ENCODE measurements around the gene TMPRSS12.
"Not testable (repeated sequence)": the region's sequence is repeated elsewhere in the genome, so short reads cannot be mapped to it uniquely, and the experiment has no call there.

Gene TMPRSS12

DNA sequence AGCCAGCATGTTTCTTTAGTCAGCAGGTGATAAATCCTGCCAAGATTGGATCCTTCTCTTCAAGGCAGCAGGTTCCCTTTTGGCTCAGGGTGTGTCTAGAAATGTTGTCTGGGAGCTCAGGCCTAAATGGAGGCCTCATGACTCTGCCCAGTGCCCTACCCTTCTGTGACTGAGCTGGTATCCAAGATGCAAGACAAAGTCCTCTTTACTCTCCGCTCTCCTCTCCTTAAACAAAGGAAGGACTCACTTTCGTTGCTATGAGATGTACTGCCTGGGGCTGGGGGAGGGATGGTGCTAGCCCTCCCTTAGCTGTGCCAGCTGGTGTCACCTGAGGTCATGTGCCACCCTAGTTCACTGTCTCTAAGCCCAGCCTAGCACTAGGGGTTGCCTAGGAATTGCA is 13.8 kb upstream of the TMPRSS12 start:
- H3K4me3 ChIP-seq (ENCODE audit: low read length): no peak overlapping the region
- H3K9me3 ChIP-seq (ENCODE audit: control insufficient read depth, low read length): no peaks in the 10 kb centered on the region

DNA sequence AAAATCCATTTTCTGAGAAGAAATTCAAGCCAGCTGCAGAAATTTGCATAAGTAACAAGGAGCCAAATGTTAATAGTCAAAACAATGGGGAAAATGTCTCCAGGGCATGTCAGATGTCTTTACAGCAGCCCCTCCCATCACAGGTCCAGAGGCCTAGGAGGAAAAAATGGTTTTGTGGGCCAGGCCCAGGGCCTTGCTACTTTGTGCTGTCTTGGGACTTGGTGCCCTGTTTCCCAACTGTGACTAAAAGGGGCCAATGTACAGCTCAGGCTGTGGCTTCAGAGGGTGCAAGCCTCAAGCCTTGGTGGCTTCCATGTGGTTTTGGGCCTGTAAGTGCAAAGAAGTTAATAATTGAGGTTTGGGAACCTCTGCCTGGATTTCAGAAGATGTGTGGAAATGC is 8.9 kb upstream of the TMPRSS12 start:
- not testable (repeated sequence) for H3K27me3 ChIP-seq (ENCODE audit: control insufficient read depth, insufficient read depth, low read length); H3K4me3 ChIP-seq (ENCODE audit: low read length); H3K9me3 ChIP-seq (ENCODE audit: control insufficient read depth, low read length); H3K36me3 ChIP-seq (ENCODE audit: control insufficient read depth, insufficient read depth, low read length); H3K9ac ChIP-seq (ENCODE audit: low read length); H3K4me1 ChIP-seq (ENCODE audit: control insufficient read depth, insufficient read depth, low read length)

More for the DNA sequence above, 13.8 kb upstream of the TMPRSS12 start:
- H3K4me1 ChIP-seq (ENCODE audit: control insufficient read depth, insufficient read depth, low read length): no peaks in the 10 kb centered on the region
- no peaks in the 10 kb centered on the region for H3K27me3 ChIP-seq (ENCODE audit: control insufficient read depth, insufficient read depth, low read length)
- H3K36me3 ChIP-seq (ENCODE audit: control insufficient read depth, insufficient read depth, low read length): no peaks in the 10 kb centered on the region
- H3K9ac ChIP-seq (ENCODE audit: low read length): no peak overlapping the region

DNA sequence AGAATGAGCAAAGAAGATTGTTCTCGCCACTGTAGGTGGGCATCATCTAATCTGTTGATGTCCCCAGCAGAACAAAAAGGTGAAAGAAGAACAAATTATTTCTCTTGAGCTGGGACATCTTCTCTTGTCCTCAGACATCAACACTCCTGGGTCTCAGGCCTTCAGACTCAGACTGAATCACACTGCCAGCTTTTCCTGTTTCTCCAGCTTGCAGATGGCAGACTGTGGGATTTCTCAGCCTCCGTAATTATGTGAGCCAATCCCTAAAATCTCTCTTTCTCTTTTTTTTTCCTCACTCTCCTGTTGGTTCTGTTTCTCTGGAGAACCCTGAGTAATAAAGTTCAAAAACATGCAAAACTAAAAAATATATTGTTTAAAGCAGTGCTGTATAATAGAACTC is 3.7 kb upstream of the TMPRSS12 start:
- Histone ChIP-seq H3K9me3 (ENCODE audit: control insufficient read depth, low read length) (no peaks in the 10 kb centered on the region), H3K27me3 (ENCODE audit: control insufficient read depth, insufficient read depth, low read length) (no peaks in the 10 kb centered on the region), H3K4me3 (ENCODE audit: low read length) (no peak overlapping the region), H3K4me1 (ENCODE audit: control insufficient read depth, insufficient read depth, low read length) (no peaks in the 10 kb centered on the region), H3K36me3 (ENCODE audit: control insufficient read depth, insufficient read depth, low read length) (no peaks in the 10 kb centered on the region), H3K9ac (ENCODE audit: low read length) (no peak overlapping the region)

DNA sequence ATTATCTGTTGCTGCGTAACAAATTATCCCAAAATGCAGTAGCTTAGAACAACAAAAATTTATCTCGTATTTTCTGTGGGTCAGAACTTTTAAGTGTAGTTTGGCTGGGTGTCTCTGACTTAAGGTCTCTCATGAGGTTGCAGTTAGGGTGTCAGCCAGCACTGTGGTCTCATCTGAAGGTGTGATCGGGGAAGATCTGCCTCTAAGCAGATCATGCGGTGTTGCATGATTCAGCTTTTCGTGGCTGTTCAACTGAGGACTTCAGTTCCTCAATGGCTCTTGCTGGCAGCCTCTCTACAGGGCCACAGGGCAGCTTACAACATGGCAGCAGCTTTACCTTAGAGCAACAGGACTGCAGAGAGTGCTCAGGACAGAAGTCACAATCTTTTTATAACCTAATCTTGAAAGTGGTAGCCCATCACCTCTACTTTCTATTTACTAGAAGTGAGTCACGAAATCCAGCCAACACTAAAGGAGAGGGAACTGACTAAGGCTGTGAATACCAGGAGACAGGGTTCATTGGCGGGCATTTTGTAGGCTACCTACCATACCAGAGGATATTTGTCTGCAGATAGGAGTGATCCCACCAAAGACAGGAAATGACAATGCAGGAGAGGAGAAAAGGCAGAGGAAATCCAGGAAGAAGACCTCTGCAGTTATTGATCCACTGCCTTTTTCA is 1.8 kb upstream of the TMPRSS12 start:
- H3K36me3 ChIP-seq (ENCODE audit: control insufficient read depth, insufficient read depth, low read length): no peaks in the 10 kb centered on the region
- H3K27me3 ChIP-seq (ENCODE audit: control insufficient read depth, insufficient read depth, low read length): no peaks in the 10 kb centered on the region
- H3K9ac ChIP-seq (ENCODE audit: low read length): no peak overlapping the region
- no peaks in the 10 kb centered on the region for H3K4me1 ChIP-seq (ENCODE audit: control insufficient read depth, insufficient read depth, low read length)
- no peak overlapping the region for H3K4me3 ChIP-seq (ENCODE audit: low read length)
- H3K9me3 ChIP-seq (ENCODE audit: control insufficient read depth, low read length): no peaks in the 10 kb centered on the region

DNA sequence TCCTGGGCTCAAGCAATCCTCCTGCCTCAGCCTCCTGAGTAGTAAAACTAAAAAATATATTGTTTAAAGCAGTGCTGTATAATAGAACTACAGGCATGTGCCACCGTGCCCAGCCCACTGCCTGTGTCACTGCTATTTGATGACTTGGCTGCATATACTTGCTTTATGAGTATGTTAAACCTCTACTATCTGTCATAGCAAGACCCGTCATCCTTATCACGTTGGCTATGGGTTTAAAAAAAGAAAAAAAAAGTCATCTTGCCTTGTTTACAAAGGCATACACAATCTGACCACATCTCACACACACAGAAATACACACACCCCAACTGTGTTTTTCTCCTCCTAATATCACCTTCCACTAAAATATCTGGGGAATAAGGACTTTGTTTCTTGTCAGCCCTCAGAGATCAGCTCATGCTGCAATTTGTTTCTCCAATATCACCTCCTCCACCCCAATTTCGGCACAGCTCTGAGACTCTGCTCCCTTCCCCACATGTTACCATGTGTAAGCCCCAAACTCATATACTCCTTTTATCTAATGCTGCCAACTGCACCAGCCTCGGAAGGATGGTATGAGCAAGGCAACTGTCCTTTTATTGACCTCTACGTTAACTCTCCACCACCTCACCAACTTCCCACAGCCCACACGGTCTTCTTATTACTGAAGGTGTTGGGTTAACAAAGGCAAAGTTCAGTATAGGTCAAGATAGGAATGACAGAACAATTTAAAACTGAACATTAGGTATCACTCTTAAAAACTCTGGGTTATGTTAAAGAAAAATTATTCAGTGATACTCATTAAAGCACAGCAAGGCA is 802 bp upstream of the TMPRSS12 start:
- Histone ChIP-seq H3K4me3 (ENCODE audit: low read length) (no peak overlapping the region), H3K4me1 (ENCODE audit: control insufficient read depth, insufficient read depth, low read length) (no peaks in the 10 kb centered on the region), H3K36me3 (ENCODE audit: control insufficient read depth, insufficient read depth, low read length) (no peaks in the 10 kb centered on the region), H3K9me3 (ENCODE audit: control insufficient read depth, low read length) (no peaks in the 10 kb centered on the region), H3K9ac (ENCODE audit: low read length) (no peak overlapping the region), H3K27me3 (ENCODE audit: control insufficient read depth, insufficient read depth, low read length) (no peaks in the 10 kb centered on the region)

DNA sequence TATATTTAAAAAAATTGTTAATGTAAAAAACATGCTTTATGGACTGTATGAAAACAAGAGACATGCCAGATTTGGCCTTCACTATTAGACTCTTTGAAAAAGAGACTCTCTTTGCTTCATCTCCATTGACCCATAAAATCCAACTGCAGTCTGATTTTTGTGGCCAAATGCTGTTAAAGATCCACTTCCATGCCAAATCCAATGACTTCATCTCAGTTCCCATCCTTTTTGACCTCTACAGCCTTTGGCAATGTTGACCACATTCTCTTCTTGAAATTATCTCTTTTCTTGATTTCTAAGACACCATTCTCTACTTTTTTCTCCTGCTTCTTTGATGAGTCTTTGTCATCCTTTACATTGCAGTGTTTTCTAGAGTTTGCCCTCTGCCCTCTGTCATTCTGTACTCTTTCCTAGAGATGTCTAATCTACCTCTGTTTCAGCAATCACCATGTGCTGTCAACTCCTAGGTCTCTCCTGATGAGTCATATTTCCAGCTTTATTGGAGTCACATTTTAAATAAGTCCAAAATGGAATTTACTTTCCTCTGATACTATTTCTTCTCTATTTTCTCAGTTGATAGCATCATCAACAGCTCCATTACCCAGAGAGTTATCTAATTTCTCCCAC is 2.4 kb downstream of the TMPRSS12 start:
- no peak overlapping the region for H3K9ac ChIP-seq (ENCODE audit: low read length)
- no peaks in the 10 kb centered on the region for H3K27me3 ChIP-seq (ENCODE audit: control insufficient read depth, insufficient read depth, low read length)
- H3K36me3 ChIP-seq (ENCODE audit: control insufficient read depth, insufficient read depth, low read length): no peaks in the 10 kb centered on the region
- H3K4me1 ChIP-seq (ENCODE audit: control insufficient read depth, insufficient read depth, low read length): no peaks in the 10 kb centered on the region
- no peak overlapping the region for H3K4me3 ChIP-seq (ENCODE audit: low read length)
- no peaks in the 10 kb centered on the region for H3K9me3 ChIP-seq (ENCODE audit: control insufficient read depth, low read length)

DNA sequence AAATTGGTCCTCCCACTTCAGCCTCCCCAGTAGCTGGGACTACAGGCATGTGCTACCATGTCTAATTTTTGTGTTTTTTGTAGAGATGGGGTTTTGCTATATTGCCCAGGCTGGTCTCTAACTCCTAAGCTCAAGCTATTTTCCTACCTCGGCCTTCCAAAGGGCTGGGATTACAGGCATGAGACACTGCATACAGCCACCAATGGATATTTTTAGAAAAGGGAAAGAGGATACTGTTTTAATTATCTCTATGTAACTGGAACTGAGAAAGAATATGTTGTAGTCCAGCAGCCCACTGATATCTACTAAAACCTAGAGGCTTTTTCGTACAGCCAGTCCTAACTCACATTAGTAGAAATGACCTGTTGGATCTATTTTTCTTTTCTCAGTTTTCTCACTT is 6.2 kb downstream of the TMPRSS12 start:
- Histone ChIP-seq H3K4me1 (ENCODE audit: control insufficient read depth, insufficient read depth, low read length) (no peaks in the 10 kb centered on the region), H3K4me3 (ENCODE audit: low read length) (no peak overlapping the region), H3K36me3 (ENCODE audit: control insufficient read depth, insufficient read depth, low read length) (no peaks in the 10 kb centered on the region), H3K9ac (ENCODE audit: low read length) (no peak overlapping the region), H3K27me3 (ENCODE audit: control insufficient read depth, insufficient read depth, low read length) (no peaks in the 10 kb centered on the region), H3K9me3 (ENCODE audit: control insufficient read depth, low read length) (no peaks in the 10 kb centered on the region)

DNA sequence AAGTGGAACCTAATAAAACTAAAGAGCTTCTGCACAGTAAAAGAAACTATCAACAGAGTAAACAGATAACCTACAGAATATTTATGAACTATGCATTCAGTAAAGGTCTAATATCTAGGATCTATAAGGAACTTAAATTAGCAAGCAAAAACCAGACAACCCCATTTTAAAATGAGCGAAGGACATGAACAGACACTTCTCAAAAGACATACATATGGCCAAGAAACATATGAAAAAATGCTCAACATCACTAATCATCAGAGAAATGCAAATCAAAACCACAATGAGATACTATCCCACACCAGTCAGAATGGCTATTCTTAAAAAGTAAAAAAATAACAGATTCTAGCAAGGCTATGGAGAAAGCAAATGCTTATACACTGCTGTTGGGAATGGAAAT is 12.5 kb downstream of the TMPRSS12 start:
- not testable (repeated sequence) for H3K36me3 ChIP-seq (ENCODE audit: control insufficient read depth, insufficient read depth, low read length); H3K9ac ChIP-seq (ENCODE audit: low read length); H3K27me3 ChIP-seq (ENCODE audit: control insufficient read depth, insufficient read depth, low read length); H3K9me3 ChIP-seq (ENCODE audit: control insufficient read depth, low read length); H3K4me3 ChIP-seq (ENCODE audit: low read length); H3K4me1 ChIP-seq (ENCODE audit: control insufficient read depth, insufficient read depth, low read length)

DNA sequence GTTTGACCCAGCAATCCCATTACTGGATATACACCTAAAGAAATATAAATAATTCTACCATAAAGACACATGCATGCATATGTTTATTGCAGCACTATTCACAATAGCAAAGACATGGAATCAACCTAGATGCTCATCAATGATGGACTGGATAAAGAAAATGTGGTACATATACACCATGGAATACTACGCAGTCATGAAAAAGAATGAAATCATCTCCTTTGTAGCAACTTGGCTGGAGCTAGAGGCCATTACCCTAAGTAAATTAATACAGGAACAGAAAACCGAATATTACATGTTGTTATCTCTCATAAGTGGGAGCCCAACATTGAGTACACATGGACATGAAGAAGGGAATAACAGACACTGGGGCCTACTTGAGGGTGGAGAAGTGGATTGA is 13.0 kb downstream of the TMPRSS12 start:
- not testable (repeated sequence) for H3K4me3 ChIP-seq (ENCODE audit: low read length); H3K9me3 ChIP-seq (ENCODE audit: control insufficient read depth, low read length); H3K36me3 ChIP-seq (ENCODE audit: control insufficient read depth, insufficient read depth, low read length); H3K27me3 ChIP-seq (ENCODE audit: control insufficient read depth, insufficient read depth, low read length); H3K9ac ChIP-seq (ENCODE audit: low read length); H3K4me1 ChIP-seq (ENCODE audit: control insufficient read depth, insufficient read depth, low read length)

DNA sequence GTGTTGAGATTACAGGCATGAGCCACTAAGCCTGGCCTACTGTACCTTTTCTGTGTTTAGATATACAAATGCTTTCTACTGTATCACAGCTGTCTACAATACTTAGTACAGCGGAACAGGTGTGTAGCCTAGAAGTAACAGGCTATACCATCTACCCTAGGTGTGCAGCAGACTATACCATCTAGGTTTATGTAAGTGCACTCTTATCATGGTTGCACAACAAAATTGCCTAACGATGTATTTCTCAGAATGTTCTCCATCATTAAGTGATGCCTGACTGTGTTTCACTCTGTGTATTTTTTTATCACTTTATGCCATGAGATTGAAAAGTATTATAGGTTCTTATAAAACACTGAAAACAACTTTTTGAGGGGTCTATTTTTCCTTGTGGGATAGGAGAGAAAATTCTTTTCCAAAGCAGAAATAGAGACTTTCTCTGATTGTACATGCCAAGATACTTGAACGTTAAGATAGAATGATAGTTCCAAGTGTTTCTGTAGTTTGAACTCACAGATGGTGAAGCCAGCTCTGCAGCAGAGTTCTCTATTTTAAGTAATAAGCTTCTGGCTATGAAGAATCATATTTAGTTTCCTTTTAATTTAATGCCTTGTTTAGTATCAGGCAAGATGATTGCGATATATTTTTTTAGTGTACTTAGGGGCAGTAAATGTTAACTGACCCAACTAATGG is 17.0 kb downstream of the TMPRSS12 start:
- Histone ChIP-seq H3K4me3 (ENCODE audit: low read length) (no peak overlapping the region), H3K27me3 (ENCODE audit: control insufficient read depth, insufficient read depth, low read length) (no peaks in the 10 kb centered on the region), H3K4me1 (ENCODE audit: control insufficient read depth, insufficient read depth, low read length) (no peaks in the 10 kb centered on the region), H3K9me3 (ENCODE audit: control insufficient read depth, low read length) (no peaks in the 10 kb centered on the region), H3K9ac (ENCODE audit: low read length) (no peak overlapping the region), H3K36me3 (ENCODE audit: control insufficient read depth, insufficient read depth, low read length) (no peaks in the 10 kb centered on the region)

DNA sequence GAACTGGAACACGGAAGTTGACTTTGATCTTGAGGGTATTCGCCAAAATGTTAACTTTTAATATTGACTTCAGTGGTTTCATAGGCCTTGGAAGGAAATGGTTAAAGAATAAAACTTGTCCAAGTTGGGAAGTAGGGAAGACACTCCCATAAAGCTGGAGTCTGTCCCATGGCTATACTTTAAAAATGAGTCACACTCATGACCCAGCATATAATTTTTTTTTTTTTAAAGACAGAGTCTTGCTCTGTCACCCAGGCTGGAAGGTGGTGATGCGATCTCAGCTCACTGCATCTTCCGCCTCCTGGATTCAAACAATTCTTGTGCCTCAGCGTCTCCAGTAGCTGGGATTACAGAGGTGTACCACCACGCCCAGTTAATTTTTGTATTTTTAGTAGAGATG is 19.6 kb downstream of the TMPRSS12 start:
- Histone ChIP-seq H3K9ac (ENCODE audit: low read length) (no peak overlapping the region), H3K27me3 (ENCODE audit: control insufficient read depth, insufficient read depth, low read length) (no peaks in the 10 kb centered on the region), H3K4me3 (ENCODE audit: low read length) (no peak overlapping the region), H3K9me3 (ENCODE audit: control insufficient read depth, low read length) (no peaks in the 10 kb centered on the region), H3K36me3 (ENCODE audit: control insufficient read depth, insufficient read depth, low read length) (no peaks in the 10 kb centered on the region), H3K4me1 (ENCODE audit: control insufficient read depth, insufficient read depth, low read length) (no peaks in the 10 kb centered on the region)

DNA sequence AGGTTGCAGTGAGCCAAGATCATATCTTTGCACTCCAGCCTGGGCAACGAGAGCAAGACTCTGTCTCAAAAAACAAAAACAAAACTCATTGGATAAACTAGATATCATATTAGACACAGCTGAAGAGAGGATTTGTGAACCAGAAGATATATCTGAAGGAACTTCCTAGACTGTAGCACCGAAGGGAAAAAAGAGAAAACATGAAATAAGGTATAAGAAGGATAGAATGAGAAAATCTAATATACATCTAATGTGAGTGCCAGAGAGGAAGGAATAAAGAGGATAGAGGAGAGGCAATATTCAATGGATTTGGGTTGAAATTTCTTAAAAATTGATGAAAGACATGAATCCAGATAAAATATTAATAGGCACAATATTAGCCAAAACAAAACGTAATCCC is 22.5 kb downstream of the TMPRSS12 start:
- Histone ChIP-seq H3K9ac (ENCODE audit: low read length) (no peak overlapping the region), H3K4me1 (ENCODE audit: control insufficient read depth, insufficient read depth, low read length) (no peaks in the 10 kb centered on the region), H3K4me3 (ENCODE audit: low read length) (no peak overlapping the region), H3K36me3 (ENCODE audit: control insufficient read depth, insufficient read depth, low read length) (no peaks in the 10 kb centered on the region), H3K27me3 (ENCODE audit: control insufficient read depth, insufficient read depth, low read length) (no peaks in the 10 kb centered on the region), H3K9me3 (ENCODE audit: control insufficient read depth, low read length) (no peaks in the 10 kb centered on the region)
